Dedifferentiated amniotic fluid mesenchymal stem cell (primary cell): ENCODE data around the gene MTERF1.
"Not testable (repeated sequence)": the region's sequence is repeated elsewhere in the genome, so short reads cannot be mapped to it uniquely, and the experiment has no call there.

Experiments
- DNase-seq: peaks from one replicate; pipeline ENCODE4 v3.0.0-alpha.2; 2016; ENCODE audit errors: extremely low spot score

MTERF1 gene, protein sequence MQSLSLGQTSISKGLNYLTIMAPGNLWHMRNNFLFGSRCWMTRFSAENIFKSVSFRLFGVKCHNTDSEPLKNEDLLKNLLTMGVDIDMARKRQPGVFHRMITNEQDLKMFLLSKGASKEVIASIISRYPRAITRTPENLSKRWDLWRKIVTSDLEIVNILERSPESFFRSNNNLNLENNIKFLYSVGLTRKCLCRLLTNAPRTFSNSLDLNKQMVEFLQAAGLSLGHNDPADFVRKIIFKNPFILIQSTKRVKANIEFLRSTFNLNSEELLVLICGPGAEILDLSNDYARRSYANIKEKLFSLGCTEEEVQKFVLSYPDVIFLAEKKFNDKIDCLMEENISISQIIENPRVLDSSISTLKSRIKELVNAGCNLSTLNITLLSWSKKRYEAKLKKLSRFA

DNA sequence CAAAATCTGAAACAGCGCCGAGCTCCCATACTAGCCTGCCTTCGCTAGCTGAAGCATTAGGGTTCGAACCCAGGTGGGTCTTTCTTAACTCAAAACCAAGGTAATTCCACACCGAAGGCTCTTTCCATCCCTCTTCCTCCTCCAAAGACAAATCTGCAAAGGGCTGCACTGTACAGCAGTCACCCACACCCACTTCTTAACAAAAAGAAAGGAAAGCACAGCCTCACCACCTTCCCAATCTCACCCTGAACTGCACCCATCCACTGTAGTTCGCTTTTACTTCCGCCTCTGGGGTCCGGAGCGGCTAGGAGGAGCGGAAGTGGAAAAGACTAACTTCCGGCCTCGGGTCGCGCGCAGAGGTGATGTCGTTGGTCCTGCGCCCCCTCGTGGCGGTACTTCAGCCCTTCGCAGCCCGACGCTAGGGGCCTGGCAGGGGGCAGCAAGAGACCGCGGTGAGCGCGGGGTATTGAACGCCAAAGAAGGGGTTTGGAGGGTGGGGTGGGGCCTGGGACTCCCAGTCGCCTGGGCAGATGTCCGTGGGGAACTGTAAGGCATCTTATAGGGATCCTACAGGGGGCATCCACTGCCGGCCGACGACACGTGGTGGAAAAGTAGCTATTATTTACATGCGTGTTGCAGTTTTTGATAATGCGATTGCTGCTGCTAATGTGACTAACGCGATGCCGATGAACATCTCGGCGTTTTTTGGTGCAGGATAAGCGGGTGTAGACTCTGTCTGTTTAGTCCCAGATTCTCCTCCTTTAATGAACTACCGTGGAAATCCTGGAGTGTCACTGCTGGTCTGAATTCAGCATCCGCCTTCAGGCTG is at the start of gene MTERF1:
Gene MTERF1, minus strand, starts transcription at position 290 of the 829 bp plus-strand sequence. CDS start 619 bp downstream, outside the sequence.
- DNase-seq, result peak; percentile 94

DNA sequence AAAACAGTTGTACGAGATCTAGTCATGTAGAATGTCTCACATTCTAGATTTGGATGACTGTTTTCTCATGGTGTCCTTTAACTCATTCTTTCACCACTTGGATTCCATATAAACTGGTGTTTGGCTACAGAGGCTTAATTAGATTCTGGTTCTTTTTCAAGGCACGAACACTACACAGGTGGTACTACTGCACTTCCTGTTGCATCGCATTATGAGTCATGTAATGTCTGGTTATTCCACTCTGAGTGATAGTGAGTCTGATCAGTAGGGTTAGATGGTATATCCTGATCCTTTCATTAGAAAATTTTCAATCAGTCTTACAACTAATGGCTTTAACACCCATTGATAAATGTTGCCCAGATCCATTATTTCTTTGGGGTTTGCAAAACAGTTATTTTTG is 49.0 kb upstream of the MTERF1 start:
- no peak for DNase-seq

DNA sequence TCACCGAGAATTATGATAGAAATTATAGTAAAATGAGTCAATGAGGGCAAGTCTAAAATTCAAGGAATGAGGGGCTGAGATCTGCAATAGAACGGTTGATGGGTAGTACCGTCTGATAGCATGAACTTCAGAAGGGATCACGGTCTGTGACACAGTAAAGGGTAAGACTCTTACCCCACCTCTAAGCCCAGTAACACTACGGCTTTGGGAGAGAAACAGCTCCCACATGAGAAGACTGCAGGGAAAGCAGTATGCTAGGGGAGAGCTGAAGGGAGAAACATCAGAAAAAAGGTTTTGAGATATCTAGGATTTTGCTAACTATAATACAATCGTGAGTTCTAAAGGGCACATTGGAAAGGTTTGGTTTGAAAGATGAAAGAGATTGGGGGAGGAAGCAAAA is 47.4 kb upstream of the MTERF1 start:
- no peak for DNase-seq

DNA sequence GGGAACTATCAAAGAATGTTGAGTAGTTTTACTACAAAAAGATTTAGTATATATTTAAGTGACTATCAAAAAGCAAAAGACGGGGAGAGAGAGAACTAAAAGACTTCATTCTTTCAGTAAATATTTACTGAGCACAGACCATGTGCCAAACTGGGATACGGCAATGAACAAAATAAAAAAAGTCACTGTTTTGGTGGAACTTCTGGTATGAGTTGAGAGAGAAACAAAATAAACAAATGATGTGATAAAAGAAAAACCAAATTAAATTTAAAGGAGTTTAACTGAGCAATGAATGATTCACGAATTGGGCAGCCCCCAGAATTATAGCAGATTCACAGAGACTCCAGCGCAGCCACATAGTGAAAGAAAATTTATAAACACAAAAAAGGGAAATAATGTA is 42.4 kb upstream of the MTERF1 start:
- no peak for DNase-seq

DNA sequence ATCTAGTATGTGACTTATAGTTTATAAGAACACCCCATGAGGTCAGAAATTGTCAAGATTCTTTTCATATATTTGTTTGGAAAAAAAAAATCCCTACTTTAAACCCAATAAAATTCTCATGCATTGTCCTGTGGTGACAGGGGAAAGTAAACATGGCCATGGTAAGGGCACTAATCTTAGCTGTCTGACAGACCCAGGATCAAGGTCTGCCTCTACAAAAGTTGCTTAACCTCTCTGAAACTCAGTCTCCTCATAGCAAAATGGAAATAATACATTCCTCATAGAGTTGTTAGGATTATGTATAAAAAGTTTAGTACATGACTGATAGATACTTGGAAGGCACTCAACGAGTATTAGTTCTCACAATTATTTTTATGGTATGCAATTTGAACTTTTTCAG is 37.9 kb upstream of the MTERF1 start:
- DNase-seq, result no peak

DNA sequence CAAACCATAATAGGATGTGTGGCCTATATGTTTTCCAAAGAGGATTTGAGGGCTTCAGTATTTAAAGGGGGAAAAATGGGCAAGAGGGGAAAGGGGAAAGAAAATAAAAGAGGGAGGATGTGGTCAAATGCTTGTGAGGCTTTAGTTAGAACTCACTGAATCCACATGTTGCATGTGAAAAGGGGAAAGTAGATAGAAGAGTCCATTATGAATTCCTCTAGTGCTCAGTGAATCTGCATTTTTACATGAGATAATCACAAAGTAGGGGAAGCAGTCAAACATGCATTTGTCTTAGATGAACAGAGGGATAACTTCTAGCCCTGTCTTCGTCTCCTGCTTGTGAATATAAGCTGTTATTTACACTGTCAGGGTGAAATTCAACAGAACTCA is 35.5 kb upstream of the MTERF1 start:
- no peak for DNase-seq

DNA sequence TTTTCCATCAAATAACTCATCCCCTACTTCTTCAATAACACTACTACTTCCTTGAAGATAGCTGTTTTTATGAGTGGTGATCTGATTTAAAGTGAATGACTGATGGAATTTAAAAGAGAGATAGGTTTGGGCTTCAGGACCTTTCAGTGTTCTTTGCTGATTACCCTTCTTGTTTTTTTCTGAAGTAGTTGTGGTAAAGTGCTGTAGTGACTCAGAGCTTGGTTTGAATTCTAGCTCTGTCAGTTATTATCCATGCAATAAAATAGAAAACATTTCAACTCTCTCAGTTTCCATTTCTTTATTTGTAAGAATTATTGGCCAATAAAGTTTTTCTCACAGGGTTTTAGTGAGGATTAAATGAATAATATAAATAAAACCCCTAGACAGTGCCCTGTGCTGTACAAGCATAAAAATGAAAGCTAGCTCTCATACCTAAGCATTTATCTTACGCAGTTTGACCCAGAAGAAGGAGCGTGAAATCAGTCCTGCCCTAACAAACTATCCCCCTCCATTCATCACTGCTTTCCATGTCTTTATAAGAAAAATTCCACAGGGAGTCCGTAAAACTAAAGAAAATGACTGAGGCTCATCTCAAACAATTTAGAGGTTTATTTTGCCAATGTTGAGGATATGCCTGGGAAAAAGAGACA is 35.0 kb upstream of the MTERF1 start:
- DNase-seq, result no peak

DNA sequence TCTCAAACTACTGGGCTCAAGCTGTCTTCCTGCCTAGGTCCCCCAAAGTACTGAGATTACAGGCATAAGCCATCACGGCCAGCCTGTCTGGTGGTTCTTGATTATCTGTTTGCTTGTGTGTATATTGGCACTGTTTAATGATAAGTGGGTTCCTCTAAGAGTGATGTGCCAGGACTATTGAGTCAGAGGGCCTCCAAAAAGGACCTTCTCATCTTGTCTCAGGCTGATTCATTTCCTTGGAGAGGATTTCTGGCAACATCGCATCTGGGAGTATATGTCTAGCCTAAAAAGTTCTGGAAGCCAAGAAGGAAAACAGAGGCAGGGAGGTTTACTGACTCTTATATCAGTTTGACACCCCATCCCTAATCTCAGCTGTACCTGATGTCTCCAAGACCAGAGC is 33.1 kb upstream of the MTERF1 start:
- DNase-seq, result no peak

DNA sequence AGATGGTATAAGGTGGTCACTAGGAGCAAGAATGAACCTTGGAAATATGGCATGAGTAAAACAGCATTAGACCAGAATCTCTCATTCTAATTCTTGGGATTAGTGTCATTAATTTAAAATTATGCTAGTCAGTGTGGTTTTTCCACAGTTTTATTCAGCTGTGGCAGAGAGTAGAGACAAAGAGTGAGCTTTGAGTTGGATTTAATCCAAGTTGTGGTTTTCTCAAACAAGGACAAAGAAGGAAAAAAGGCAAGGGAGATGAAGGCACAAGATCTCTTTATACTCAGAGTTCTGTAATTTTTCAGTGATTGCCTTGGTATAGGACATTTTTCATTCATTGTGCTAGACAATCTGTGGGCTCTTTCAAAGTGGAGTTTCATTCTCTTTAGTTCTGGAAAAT is 32.0 kb upstream of the MTERF1 start:
- DNase-seq, result no peak

DNA sequence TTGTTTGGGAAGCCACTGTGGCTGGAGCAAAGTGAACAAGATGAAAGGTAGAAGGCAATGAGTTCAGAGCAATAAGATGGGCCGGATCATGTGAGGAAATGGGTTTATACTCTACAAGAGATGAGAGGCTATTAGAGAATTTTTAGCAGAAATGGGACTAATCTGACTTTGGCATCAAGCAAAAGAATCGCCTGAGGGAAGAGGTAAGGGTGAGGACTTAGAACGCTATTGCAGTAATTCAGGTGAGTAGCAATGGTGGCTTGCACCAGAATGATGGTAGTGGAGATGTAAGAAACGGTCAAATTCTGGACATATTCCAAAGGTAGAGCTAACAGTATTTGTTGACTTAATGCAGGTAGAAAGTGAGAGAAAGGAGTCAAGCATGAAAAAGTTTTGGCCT is 30.6 kb upstream of the MTERF1 start:
- no peak for DNase-seq

DNA sequence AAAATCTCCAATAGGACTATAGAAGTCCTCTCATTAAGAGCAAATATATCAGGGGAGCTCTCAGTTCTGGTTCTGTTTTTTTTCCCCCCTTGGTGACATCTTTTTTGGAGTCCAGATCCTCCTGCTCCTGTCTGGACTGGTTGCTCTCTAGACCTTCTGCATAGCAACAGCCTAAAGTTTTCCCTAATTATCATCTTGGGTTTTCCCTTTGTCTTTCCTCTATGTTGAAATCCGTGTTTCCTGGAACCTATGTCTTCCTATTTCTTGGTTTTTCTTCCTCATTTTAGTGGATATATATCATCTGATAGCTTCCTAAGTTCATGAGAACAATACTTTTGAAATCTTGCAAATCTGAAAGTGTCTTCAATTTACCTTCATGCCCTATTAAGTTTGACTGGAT is 29.7 kb upstream of the MTERF1 start:
- no peak for DNase-seq

DNA sequence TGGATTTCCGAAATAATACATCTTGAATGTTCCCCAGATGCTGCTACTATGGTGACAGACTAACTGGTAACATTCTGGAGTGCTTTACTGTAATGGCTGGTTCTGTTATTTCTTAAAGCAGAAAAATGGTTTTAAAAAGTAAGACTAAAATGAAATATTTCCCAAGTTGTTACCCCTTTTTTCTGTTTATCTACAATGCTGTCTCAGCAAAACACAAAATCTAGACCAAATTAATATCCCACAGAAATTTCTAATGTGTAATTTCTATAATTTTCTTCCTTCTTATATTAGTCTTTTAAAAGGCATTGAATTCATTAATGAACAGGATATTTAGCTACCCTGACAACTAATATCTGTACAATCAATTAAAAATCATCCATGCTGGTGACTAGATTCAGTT is 19.1 kb upstream of the MTERF1 start:
- no peak for DNase-seq

DNA sequence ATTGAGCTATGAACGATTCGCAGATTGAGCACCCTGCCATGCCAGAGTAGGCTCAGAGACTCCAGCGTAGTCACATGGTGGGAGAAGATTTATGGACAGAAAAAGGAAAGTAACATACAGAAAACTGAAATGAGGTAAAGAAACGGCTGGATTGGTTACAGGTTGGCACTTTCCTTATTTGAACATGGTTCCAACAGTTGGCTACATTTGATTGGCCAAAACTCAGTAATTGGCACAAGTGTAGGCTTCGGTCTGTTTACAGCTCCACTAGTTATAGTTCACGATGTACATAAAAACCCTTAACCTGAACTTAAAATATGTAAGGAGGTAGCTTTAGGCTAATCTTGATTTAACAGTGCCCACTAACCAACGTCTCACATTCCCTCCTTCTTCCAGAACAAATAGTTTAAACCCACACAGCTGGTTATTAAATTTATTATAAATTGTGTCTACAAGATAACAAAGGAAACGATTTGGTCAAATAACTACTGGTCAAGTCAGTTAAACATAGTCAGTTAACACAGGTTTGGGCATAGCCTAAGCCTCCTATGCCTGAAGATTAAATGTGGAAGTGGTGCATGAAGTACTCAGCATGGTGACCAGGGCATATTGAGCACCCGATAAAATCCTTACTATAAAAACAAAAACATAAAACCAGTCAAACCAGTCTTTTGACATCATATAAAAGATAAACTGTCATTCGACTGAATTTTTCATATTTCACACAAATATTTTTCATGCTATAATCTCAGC is 17.9 kb upstream of the MTERF1 start:
- DNase-seq, result no peak

DNA sequence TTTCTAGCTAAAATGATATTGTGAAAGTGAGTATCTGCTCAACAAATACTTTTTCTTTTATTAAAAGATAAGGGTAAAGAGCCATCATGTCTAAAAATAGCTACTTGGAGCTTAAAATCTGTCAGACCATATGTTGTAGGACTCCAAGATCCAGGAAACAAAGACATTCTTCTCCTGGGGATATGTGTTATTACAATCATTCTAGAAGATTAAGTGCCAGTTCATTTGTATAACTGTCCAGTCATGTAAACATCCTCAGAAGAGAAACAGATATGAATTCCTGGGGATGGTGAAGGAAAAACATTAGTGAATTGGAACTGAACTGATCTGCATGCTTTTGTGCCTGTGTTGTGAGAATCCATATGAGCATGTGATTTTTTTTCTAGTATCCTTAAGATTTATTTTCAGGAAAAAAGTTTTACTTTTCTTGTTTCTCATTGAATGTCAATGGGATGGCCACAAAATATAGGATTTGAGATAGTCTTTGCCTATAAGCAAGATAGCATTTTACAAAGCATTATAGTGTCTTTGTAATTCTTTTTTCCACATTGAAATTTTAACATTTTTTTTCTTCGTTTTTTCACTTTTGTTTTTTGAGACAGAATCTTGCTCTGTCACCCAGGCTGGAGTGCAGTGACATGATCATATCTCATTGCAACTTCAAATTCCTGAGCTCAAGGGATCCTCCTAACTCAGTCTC is 14.4 kb upstream of the MTERF1 start:
- no peak for DNase-seq

DNA sequence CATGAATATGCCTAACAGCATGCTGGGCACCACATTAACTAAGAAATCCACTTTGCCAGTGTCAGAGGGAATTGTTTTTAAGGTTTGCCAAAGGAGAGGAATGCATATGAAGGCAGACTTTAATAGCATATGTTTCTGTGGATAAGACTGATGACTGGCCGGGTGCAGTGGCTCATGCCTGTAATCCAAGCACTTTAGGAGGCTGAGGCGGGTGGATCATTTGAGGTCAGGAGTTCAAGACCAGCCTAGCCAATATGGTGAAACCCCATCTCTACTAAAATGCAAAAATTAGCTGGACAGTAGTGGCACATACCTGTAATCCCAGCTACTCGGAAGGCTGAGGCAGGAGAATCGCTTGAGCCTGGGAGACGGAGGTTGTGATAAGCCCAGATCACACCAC is 13.2 kb upstream of the MTERF1 start:
- not testable (repeated sequence) for DNase-seq

DNA sequence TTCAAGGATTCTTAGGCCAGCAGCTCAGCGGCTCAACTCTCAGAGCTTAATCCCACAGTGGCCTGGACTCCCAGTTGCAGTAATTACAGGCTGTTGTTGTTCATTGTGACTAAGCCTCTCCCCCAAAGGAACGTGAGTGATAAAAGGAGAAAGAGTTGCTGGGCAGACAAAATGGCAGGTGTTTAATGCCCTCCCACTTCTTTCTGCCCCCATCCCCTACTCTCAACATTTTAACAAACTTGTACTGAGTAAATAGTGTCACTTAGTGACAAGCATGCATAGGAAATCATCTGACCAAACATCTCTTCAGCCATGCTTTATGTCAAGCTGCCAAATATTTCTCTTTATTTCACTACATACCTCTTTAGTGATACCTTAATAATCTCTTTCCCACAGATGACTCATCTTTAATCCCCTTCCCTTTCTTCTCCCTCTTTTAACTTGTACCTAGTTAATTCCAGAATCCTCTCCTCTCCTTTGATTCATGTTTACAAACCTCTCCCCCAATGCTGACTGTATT is 12.4 kb upstream of the MTERF1 start:
- DNase-seq, result no peak

DNA sequence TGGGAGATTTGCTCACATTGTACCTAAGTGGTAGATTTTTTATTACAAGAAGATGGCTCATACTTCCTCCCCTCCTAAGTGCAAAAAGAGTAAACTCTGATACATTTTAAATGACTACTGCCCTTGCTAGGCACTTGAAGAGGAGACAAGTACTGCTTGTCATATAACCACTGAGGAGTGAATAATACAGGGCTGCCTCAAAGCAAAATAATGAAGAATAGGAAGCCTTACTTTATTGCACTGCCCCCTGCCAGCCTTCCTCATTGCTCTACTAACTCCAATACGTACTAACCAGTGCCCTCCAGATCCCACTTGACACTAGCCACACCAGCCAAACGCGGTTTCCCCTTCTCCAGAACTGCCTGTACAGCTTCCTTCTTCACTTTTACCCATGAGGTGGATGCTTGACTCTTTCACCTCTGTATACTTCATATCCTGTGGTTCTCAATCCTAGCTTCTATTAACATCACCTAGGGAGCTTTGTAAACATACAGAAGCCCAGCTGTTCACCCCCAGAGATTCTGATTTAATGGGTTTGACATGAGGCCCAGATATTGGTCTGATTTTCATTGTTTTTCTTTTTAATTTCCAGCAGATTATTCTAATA is 11.7 kb upstream of the MTERF1 start:
- no peak for DNase-seq

DNA sequence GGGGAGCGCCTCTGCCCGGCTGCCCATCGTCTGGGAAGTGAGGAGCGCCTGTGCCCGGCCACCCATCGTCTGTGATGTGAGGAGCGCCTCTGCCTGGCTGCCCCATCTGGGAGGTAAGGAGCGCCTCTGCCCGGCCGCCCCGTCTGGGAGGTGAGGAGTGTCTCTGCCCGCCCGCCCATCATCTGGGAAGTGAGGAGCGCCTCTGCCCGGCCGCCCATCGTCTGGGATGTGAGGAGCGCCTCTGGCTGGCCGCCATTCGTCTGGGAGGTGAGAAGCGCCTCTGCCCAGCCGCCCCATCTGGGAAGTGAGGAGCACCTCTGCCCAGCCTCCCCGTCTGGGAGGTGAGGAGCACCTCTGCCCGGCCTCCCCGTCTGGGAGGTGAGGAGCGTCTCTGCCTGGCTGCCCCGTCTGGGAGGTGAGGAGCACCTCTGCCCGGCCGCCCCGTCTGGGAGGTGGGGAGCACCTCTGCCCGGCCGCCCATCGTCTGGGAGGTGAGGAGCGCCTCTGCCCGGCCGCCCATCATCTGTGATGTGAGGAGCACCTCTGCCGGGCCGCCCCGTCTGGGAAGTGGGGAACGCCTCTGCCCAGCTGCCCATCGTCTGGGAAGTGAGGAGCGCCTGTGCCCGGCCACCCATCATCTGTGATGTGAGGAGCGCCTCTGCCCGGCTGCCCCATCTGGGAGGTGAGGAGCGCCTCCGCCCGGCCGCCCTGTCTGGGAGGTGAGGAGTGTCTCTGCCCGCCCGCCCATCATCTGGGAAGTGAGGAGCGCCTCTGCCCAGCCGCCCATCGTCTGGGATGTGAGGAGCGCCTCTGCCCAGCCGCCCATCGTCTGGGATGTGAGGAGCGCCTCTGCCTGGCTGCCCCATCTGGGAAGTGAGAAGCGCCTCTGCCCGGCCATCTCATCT is 8.0 kb upstream of the MTERF1 start:
- not testable (repeated sequence) for DNase-seq
